Measurements from ENCODE around the gene CENPM.

Gene CENPM

DNA sequence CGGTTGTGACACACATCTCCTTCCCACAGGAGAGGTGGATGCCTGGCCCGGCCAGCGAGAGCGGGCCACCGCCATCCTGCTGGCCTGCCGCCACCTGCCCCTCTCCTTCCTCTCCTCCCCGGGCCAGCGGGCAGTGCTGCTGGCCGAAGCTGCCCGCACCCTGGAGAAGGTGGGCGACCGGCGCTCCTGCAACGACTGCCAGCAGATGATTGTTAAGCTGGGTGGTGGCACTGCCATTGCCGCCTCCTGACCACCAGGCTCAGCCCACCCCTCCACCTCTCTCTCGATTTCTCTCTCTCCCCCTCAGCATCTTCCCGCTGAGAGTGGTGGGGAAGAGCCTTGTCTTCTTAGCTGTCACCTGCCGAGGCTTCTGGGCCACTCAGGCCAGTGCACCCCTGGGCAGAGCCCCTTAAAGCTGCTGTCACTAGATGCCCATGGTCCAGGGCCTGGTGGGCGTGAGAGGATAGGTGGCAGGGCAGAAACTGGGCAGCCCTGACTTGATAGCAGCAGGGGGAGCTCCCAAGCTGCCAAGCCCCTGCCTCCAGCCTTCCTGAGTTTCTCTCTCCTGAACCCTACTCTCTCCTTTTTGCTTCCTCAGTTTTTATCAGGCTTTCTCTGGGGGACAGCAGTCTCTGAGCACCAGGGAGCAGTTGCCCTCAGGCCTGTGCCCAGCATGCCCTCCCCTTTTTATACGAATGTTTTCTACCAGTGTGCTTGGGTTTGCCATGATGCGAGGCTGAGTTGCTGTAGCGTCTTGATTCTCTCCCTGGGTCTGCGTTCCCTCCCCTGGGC lies 41.3 kb downstream of the CENPM start:
- TF ChIP-seq, protein P1, sequence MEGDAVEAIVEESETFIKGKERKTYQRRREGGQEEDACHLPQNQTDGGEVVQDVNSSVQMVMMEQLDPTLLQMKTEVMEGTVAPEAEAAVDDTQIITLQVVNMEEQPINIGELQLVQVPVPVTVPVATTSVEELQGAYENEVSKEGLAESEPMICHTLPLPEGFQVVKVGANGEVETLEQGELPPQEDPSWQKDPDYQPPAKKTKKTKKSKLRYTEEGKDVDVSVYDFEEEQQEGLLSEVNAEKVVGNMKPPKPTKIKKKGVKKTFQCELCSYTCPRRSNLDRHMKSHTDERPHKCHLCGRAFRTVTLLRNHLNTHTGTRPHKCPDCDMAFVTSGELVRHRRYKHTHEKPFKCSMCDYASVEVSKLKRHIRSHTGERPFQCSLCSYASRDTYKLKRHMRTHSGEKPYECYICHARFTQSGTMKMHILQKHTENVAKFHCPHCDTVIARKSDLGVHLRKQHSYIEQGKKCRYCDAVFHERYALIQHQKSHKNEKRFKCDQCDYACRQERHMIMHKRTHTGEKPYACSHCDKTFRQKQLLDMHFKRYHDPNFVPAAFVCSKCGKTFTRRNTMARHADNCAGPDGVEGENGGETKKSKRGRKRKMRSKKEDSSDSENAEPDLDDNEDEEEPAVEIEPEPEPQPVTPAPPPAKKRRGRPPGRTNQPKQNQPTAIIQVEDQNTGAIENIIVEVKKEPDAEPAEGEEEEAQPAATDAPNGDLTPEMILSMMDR (IDR thresholded peaks at IDR 0.05) = no peak
- TF ChIP-seq ZFX (IDR thresholded peaks at IDR 0.05; ENCODE audit: borderline replicate concordance) = no peak
- H3K27ac ChIP-seq = no peak overlapping the region

DNA sequence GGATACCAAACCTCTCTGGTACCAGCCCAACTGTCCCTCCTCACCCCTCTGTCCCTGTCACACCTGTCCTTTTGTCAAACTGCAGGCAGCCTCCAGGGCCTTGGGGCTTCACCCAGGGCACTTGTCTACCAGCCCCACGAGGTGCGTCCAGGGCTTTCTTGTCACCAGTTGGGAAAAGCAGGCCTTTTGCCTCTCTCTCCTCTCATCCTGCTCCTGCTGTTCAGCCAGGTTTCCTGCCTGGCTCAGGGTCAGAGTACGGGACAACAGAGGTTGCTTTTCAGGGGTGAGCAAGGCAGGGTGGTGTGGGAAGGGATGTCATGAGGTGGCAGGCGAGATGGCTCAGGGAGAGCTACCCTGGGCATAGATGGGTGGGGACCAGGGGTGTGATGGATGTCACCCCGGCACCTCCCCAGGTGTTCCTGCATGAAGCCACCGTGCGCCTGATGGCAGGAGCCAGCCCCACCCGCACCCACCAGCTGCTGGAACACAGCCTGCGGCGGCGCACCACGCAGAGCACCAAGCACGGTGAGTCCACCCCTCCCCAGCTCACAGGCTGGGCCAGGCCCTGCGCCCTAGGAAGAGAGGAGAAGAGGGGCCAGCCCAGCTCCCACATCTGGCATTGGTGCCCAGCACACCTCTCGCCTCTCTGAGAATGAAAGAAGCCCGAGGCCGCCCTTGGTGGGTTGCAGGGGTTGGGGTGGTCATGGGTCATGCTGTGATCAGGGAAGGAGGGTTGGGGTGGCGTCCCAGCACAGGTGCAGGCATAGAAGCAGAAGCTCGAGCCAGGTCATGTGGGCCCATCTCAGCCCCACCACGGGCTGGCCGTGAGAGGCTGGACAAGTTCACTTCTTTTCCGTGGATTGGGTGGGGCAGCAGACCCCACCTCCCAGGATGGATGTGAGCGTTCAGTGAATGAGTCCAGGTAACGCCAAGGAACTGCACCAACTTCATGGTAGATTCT lies 42.2 kb downstream of the CENPM start:
- H3K27ac ChIP-seq = no peak overlapping the region

DNA sequence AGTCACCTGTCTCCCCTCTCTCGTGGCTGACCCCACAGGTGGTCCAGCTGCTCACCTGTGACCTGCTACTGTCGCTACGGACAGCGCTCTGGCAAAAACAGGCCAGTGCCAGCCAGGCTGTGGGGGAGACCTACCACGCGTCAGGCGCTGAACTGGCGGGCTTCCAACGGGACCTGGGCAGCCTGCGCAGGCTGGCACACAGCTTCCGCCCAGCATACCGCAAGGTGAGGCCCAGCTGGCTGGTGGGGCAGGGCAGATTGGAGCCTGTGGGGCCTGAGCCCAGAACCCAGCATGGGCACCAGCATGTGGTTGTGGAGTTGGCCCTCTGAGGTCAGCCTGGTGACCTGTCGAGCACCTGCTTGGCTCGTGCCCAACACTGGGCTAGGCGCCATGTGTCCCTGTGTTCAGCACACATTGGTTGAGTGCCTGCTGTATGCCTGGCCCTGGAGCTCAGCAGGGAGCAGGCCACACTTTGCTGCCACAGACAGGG lies 44.0 kb downstream of the CENPM start:
- no peak overlapping the region for H3K27ac ChIP-seq
- TF ChIP-seq ZFX (IDR thresholded peaks at IDR 0.05; ENCODE audit: borderline replicate concordance) = no peak
- TF ChIP-seq, protein P1 (IDR thresholded peaks at IDR 0.05) = no peak

More for the DNA sequence above, 42.2 kb downstream of the CENPM start:
- TF ChIP-seq, protein P1 (IDR thresholded peaks at IDR 0.05) = no peak
- no peak for TF ChIP-seq ZFX (IDR thresholded peaks at IDR 0.05; ENCODE audit: borderline replicate concordance)

DNA sequence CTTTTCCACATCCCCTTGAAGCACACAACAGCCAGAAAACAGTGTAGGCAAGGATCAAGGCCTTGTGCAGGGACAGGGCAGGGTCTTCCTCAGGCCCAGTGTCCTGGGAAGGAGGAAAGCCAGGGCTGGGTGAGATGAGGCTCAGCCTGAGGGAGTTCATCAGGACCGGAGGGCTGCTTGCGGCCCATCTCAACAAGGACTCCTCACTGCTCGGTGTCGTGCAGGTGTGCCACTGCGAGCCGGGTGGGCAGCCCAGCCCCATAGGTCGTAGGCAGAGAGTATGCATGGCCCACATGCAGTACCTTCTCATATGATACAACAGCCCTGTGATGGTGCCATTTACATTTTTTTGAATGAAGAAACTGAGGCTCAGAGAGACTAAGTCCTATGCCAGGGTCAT lies 44.9 kb downstream of the CENPM start:
- no peak for TF ChIP-seq ZFX (IDR thresholded peaks at IDR 0.05; ENCODE audit: borderline replicate concordance)
- TF ChIP-seq, protein P1 (IDR thresholded peaks at IDR 0.05) = no peak
- H3K27ac ChIP-seq = no peak overlapping the region

DNA sequence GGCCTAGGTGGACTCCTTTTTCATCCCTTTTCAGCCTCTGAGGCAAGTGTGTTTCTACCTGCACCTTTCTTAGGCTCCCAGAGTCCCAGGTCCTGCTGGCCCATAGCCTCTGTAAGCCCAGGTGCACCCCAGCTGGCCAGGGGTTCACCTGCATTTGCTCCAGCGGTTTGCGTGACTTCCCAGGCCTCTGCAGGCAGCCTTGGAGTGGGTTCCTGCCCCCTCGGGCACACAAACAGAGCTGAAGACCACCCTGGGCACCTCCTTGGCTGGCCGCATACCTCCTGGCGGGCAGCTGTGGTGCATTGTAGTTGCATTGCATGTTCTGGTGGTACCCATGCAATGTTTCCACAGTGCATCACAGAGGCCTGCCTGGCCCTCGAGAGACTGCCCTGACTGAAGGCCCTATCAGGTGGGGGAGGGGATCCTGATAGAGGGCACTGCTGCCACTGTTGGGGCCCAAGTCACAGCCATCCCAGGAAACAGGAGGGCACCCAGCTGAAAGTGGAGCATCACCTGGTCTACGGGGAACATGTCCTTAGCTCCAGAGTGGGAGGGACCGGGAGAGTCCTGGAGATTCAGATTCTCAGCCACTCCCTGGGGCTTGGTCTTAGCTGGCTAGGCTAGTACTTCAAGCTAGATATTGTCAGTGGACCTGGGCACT lies 46.2 kb downstream of the CENPM start:
- TF ChIP-seq, protein P1 (IDR thresholded peaks at IDR 0.05) = no peak
- TF ChIP-seq ZFX (IDR thresholded peaks at IDR 0.05; ENCODE audit: borderline replicate concordance) = no peak
- no peak overlapping the region for H3K27ac ChIP-seq

DNA sequence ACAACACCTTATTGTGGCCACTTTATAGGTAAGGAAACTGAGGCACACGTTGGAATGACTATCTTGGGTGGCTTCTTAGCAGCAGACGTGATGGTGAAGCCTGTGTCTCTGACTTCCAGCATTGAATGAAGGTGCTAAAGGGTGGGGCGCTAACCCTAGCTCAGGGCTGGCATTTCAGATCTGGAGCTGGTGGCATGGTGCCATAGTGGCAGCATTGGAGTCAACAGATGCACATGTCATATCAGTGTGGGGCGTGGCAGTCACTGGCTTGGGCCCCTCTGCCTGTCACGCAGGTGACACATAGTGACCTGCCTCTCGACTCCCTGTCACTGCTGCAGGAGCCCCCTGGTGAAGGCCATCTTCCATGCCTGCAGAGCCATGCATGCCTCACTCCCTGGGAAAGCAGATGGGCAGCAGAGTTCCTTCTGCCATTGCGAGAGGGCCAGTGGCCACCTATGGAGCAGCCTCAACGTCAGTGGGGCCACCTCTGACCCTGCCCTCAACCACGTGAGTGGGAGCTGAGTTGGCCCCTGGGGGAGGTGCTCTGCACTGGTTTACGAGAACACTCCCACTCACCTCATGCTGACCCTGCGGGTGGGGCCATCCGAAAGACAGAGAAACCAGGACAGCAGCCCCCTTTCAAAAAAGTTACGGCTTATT lies 46.8 kb downstream of the CENPM start:
- no peak overlapping the region for H3K27ac ChIP-seq
- TF ChIP-seq, protein P1 (IDR thresholded peaks at IDR 0.05) = no peak
- no peak for TF ChIP-seq ZFX (IDR thresholded peaks at IDR 0.05; ENCODE audit: borderline replicate concordance)

All from 22Rv1 (cell line).